Measurements from ENCODE around the gene LMBRD1.

LMBRD1 gene

GRCh38 chr6:69624944-69625343, 171.9 kb downstream of the LMBRD1 start:
- H3K36me3 ChIP-seq (ENCODE audit: insufficient read depth, low read length): no peaks in the 10 kb centered on the region
- no peaks in the 10 kb centered on the region for H3K9me2 ChIP-seq (replicated peaks; ENCODE audit: low read depth, low read length)
- no peak overlapping the region for H3K4me2 ChIP-seq (ENCODE audit: low read depth, low read length, poor library complexity, severe bottlenecking)
- H3K4me1 ChIP-seq (ENCODE audit: insufficient read depth, low read length, poor library complexity, severe bottlenecking): no peaks in the 10 kb centered on the region
- no peak overlapping the region for H3K9ac ChIP-seq (ENCODE audit: low read depth, low read length, poor library complexity, severe bottlenecking)
- no peaks in the 10 kb centered on the region for H4K20me1 ChIP-seq (ENCODE audit: insufficient read depth, low read length, poor library complexity, severe bottlenecking)
- H3K4me3 ChIP-seq (ENCODE audit: low read length, poor library complexity, severe bottlenecking): no peak overlapping the region
- H3K79me2 ChIP-seq (ENCODE audit: insufficient read depth, low read length): no peaks in the 10 kb centered on the region
- no peaks in the 10 kb centered on the region for H3K27me3 ChIP-seq (ENCODE audit: insufficient read depth, low read length, poor library complexity, severe bottlenecking)
- no peak for TF ChIP-seq CTCF (conservative IDR thresholded peaks at IDR 0.05; ENCODE audit: low read length)
- no peak for TF ChIP-seq EZH2phosphoT487 (IDR thresholded peaks at IDR 0.05; ENCODE audit: borderline replicate concordance)
- H3K9me3 ChIP-seq (ENCODE audit: insufficient read depth, low read depth, low read length): no peaks in the 10 kb centered on the region
- no peaks in the 10 kb centered on the region for H3F3A ChIP-seq (ENCODE audit: low read depth)
- H2AFZ ChIP-seq (ENCODE audit: low read length): no peak overlapping the region
